SK-N-SH treated with all-trans-retinoic acid at 6 μM for 48 hours (cell line): ENCODE data around the gene IRS2.

ENCODE experiments used
- ARNTL ChIP-seq: fragments of 450-650 bp; formaldehyde crosslinking; IDR thresholded peaks from 2 replicates; pipeline ENCODE4 v1.5.0; 2020; ENCODE audit warnings: low read depth, mild to moderate bottlenecking, moderate library complexity, borderline replicate concordance
- BACH2 ChIP-seq: fragments of 250-450 bp; sonication (Bioruptor Pico); IDR thresholded peaks from 2 replicates; pipeline ENCODE4 v1.9.0; 2021; ENCODE audit warnings: mild to moderate bottlenecking, borderline replicate concordance
- CREB5 ChIP-seq: fragments of 250-450 bp; sonication (Bioruptor Pico); IDR thresholded peaks from 2 replicates; pipeline ENCODE4 v1.5.1; 2020; ENCODE audit warnings: low read depth, mild to moderate bottlenecking, moderate library complexity
- CSDC2 ChIP-seq: fragments of 250-450 bp; sonication (Bioruptor Pico); IDR thresholded peaks from 2 replicates; pipeline ENCODE4 v1.5.0; 2020; ENCODE audit warnings: mild to moderate bottlenecking, moderate library complexity
- CSRNP3 ChIP-seq: fragments of 250-450 bp; sonication (Bioruptor Pico); IDR thresholded peaks from 2 replicates; pipeline ENCODE4 v1.5.1; 2021; ENCODE audit warnings: mild to moderate bottlenecking, moderate library complexity
- ESRRG ChIP-seq: fragments of 250-450 bp; sonication (Bioruptor Pico); IDR thresholded peaks from 2 replicates; pipeline ENCODE4 v1.6.1; 2021; ENCODE audit warnings: mild to moderate bottlenecking
- OSR1 ChIP-seq: fragments of 250-450 bp; sonication (Bioruptor Pico); IDR thresholded peaks from 2 replicates; pipeline ENCODE4 v1.8.0; 2022; ENCODE audit warnings: moderate library complexity, mild to moderate bottlenecking, inconsistent platforms
- PATZ1 ChIP-seq: fragments of 250-450 bp; sonication (Bioruptor Pico); IDR thresholded peaks from 2 replicates; pipeline ENCODE4 v1.8.0; 2020; ENCODE audit warnings: mild to moderate bottlenecking, moderate library complexity, borderline replicate concordance
- POU6F1 ChIP-seq: fragments of 250-450 bp; sonication (Bioruptor Pico); IDR thresholded peaks from 2 replicates; pipeline ENCODE4 v1.8.0; 2021; ENCODE audit warnings: low read depth, mild to moderate bottlenecking, moderate library complexity, borderline replicate concordance
- PPARA ChIP-seq: fragments of 250-450 bp; sonication (Bioruptor Pico); IDR thresholded peaks from 2 replicates; pipeline ENCODE4 v1.5.0; 2020; ENCODE audit warnings: mild to moderate bottlenecking, borderline replicate concordance
- TSHZ2 ChIP-seq: fragments of 250-450 bp; sonication (Bioruptor Pico); IDR thresholded peaks from 2 replicates; pipeline ENCODE4 v1.5.0; 2020; ENCODE audit warnings: mild to moderate bottlenecking, moderate library complexity
- ZFP3 ChIP-seq: fragments of 250-450 bp; sonication (Bioruptor Pico); IDR thresholded peaks from 2 replicates; pipeline ENCODE4 v1.5.0; 2020; ENCODE audit warnings: mild to moderate bottlenecking, moderate library complexity
- ZFP30 ChIP-seq: fragments of 450-650 bp; formaldehyde crosslinking; IDR thresholded peaks from 2 replicates; pipeline ENCODE4 v1.5.0; 2022; ENCODE audit warnings: mild to moderate bottlenecking, moderate library complexity

GRCh38 chr13:109771926-109772325 lies 14.5 kb downstream of the IRS2 start:
- TF ChIP-seq CSRNP3 (CRISPR knock-in tag) (no peak), BACH2 (CRISPR knock-in tag) (no peak), PATZ1 (CRISPR knock-in tag) (no peak), OSR1 (CRISPR knock-in tag) (no peak), POU6F1 (CRISPR knock-in tag) (no peak), TSHZ2 (CRISPR knock-in tag) (no peak), ESRRG (CRISPR knock-in tag) (no peak), CREB5 (no peak), ZFP3 (no peak), PPARA (CRISPR knock-in tag) (no peak), CSDC2 (CRISPR knock-in tag) (no peak), ARNTL (CRISPR knock-in tag) (no peak), ZFP30 (CRISPR knock-in tag) (no peak)
